ENCODE data around the gene TLE1. TPM values are rescaled to one million over a fixed set of nuclear protein-coding genes. Genes with fewer than 3 reads are reported as not detected.

Gene TLE1
- total RNA-seq, 1 donor from 2014 or later = 17.9 TPM

DNA sequence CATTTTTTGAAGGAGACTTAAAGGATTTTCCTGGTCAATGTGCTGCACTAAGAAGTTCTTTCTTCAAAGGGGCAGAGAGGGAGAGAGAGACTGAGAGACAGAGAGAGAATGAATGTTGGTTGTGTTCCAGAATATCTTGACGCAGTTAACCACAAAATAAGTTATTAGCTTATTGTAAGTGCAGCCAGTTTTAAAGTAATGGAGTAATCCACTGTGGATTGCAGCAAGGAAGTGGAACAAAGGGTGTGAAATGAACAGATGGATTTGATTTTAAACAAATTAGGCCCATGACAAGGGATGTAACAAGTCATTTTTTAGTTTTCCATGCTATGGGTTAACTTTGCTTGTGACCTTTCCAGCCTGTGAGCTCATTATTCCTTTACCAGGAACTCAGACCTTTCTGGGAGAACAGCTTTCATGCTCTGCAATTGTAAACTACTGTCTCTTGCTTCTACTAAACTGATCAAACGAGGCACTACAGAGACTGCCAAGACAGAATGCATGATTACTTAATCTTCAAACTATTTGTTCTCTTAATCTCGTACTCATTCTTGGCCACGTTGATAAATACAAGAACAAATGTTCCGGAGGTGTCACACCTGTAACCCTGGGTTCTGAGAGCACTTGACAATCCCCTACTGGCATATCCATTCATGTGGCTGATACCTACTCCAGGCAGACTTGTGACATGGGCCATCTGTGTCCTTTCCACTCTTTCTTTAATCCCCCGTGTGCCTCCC, 131.1 kb downstream of the TLE1 start:
- TF ChIP-seq, protein P1, sequence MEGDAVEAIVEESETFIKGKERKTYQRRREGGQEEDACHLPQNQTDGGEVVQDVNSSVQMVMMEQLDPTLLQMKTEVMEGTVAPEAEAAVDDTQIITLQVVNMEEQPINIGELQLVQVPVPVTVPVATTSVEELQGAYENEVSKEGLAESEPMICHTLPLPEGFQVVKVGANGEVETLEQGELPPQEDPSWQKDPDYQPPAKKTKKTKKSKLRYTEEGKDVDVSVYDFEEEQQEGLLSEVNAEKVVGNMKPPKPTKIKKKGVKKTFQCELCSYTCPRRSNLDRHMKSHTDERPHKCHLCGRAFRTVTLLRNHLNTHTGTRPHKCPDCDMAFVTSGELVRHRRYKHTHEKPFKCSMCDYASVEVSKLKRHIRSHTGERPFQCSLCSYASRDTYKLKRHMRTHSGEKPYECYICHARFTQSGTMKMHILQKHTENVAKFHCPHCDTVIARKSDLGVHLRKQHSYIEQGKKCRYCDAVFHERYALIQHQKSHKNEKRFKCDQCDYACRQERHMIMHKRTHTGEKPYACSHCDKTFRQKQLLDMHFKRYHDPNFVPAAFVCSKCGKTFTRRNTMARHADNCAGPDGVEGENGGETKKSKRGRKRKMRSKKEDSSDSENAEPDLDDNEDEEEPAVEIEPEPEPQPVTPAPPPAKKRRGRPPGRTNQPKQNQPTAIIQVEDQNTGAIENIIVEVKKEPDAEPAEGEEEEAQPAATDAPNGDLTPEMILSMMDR (IDR thresholded peaks at IDR 0.05) = no peak
- Histone ChIP-seq H3K36me3 (no peaks in the 10 kb centered on the region), H3K4me1 (peaks cover 19% of the 10 kb centered on the region), H3K27ac (no peak overlapping the region), H3K27me3 (ENCODE audit: low read depth) (no peaks in the 10 kb centered on the region), H3K9me3 (no peaks in the 10 kb centered on the region), H3K4me3 (no peak overlapping the region)
- ATAC-seq = peak; percentile 83 to 84
- DNase-seq = no peak
- intact Hi-C loops (cut with DNase I) = no loop called here

DNA sequence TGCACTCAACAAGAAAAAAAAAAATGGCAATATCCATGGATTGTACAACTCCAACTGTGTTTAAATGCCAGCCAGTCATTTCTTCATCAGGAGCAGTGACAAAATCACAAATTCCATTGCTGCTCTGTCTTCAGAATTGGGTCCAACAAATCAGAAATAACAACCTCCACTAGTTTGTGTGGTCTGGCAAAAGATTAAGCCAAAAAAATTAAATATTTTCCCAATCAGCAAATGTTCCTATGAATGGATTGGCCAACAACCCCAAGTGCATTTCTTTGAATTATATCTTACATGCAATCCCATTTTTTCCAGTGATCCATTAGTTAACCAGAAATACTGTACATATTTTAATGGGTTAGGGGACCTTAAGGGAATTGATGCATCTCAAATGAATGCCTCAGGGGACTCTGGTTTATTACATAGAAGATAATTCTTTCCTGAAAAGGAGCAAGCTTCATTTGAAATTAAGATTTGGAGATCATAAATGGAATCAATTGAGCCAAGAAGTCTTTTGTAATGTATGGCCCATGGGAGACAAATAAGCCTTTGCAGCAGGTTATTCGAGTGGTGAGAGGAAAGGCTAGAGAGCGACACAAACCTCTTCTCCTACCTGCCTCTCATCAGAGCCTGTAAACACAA, 131.8 kb downstream of the TLE1 start:
- Histone ChIP-seq H3K4me3 (no peak overlapping the region), H3K36me3 (no peaks in the 10 kb centered on the region), H3K9me3 (no peaks in the 10 kb centered on the region), H3K4me1 (peaks cover 19% of the 10 kb centered on the region), H3K27ac (no peak overlapping the region), H3K27me3 (ENCODE audit: low read depth) (no peaks in the 10 kb centered on the region)
- DNase-seq (no peak), ATAC-seq (no peak)
- intact Hi-C loops (cut with DNase I) = no loop called here
- TF ChIP-seq, protein P1 (IDR thresholded peaks at IDR 0.05) = no peak

DNA sequence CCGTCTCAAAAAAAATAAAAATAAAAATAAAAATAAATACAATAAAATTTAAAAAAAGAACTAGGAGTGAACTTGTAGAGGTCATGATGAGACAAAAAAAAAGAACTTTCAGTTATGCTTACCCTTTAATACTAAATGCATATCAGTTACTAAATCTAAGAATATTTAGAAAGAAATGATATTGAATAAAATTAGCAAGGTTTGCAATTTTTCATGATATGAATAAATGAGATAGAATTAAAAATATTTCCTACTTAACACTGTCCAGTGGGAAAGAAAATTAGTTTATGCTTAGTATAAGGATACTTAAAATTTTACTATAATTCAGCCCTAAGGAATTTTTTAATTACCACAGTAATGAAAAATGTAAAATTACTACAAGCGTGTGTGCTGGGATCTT, 132.4 kb downstream of the TLE1 start:
- Histone ChIP-seq H3K9me3 (no peaks in the 10 kb centered on the region), H3K36me3 (no peaks in the 10 kb centered on the region), H3K27ac (no peak overlapping the region), H3K4me3 (no peak overlapping the region), H3K27me3 (ENCODE audit: low read depth) (no peaks in the 10 kb centered on the region), H3K4me1 (peaks cover 19% of the 10 kb centered on the region)
- no peak for DNase-seq
- intact Hi-C loops (cut with DNase I) = no loop called here
- TF ChIP-seq, protein P1 (IDR thresholded peaks at IDR 0.05) = no peak
- no peak for ATAC-seq

DNA sequence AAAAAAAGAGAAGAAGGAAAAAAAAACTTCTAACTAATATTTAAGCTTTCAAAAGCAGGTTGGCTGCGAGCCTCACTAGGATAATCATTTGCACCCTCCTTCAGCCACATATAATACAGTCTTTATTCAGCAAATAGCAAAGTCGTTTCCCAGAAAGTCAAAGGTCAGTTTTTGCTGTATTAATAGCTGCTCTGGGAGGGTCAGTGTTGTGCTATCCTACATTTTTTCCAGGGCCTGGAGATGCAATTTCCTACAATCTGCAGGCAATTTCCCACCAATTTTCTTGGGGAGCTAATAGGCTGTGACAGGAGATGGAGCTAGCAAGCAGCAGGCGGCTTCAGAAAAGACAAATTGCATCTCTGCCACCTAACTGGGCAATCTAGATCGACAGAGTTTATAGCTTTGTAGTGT, 136.8 kb downstream of the TLE1 start:
- TF ChIP-seq, protein P1 (IDR thresholded peaks at IDR 0.05) = no peak
- no peaks in the 10 kb centered on the region for H3K9me3 ChIP-seq
- DNase-seq = no peak
- no peak overlapping the region for H3K27ac ChIP-seq
- peaks cover 5% of the 10 kb centered on the region for H3K4me1 ChIP-seq
- intact Hi-C loops (cut with DNase I) = no loop called here
- no peak for ATAC-seq
- H3K4me3 ChIP-seq = no peak overlapping the region
- no peaks in the 10 kb centered on the region for H3K36me3 ChIP-seq
- H3K27me3 ChIP-seq (ENCODE audit: low read depth) = no peaks in the 10 kb centered on the region

DNA sequence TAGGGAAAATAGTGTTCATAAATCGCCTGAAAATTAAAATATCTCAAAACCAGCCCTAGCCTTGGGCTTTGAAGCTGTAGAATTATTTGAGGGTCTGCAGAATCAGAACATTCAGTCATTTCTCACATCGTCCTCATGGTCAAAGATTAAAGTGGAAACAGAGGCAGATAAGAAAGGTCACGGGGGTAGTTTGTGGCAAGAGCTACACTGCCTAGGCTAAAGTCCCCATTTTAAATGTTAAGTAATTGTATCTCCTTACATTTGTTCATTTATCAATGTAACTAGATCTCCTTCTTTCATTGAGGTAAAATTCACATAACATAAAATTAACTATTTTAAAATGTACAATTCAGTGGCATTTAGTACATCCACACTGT, 139.2 kb downstream of the TLE1 start:
- H3K4me1 ChIP-seq = peaks cover 9% of the 10 kb centered on the region
- TF ChIP-seq, protein P1 (IDR thresholded peaks at IDR 0.05) = no peak
- no peaks in the 10 kb centered on the region for H3K9me3 ChIP-seq
- H3K36me3 ChIP-seq = no peaks in the 10 kb centered on the region
- H3K27ac ChIP-seq = no peak overlapping the region
- no peak overlapping the region for H3K4me3 ChIP-seq
- H3K27me3 ChIP-seq (ENCODE audit: low read depth) = no peaks in the 10 kb centered on the region
- no peak for ATAC-seq
- no peak for DNase-seq
- intact Hi-C loops (cut with DNase I) = no loop called here
